HCT116 (cell line): ENCODE measurements around the gene ZNF575. TPM values are rescaled to one million over a fixed set of nuclear protein-coding genes. Genes with fewer than 3 reads are reported as not detected.
A peak's percentile ranks its signal among the peaks of the same experiment; 100 is the strongest.

Experiments used
- ATAC-seq: fragments of 200-7000 bp; cut with Tn5 transposase; 2 replicates; pipeline ENCODE4 v1.9.1; 2020; ENCODE audit warnings: mild to moderate bottlenecking, moderate library complexity
- BruUV-seq: library from RNA; stranded (reverse); fragments of 400-500 nt; replicated peaks from 2 replicates; lab custom pipeline; 2021; lab: Mats Ljungman, UMichigan
- CTCF ChIA-PET: fragments of 300-600 bp; sonication (Branson Sonifier 250); formaldehyde crosslinking; loops from one replicate; lab custom pipeline; 2021; ENCODE audit warnings: antibody characterized with exemption; lab: Charles Lee
- POLR2A ChIA-PET: fragments of 300-600, 350-600 bp; sonication (Branson Sonifier 250); formaldehyde crosslinking; loops from one replicate; lab custom pipeline; 2021; ENCODE audit warnings: antibody characterized with exemption; lab: Charles Lee
- RAD21 ChIA-PET, 2 experiments: fragments of 300-600 bp; sonication (Branson Sonifier 250); formaldehyde crosslinking; loops; one replicate each; lab custom pipeline; 2023; ENCODE audit warnings: low total read pairs in 2 of 2; ENCODE audit not compliant: uncharacterized antibody in 2 of 2, unreplicated experiment in 2 of 2, low non-redundant PET in 1 of 2; lab: Charles Lee
- DNase-seq: peaks from one replicate; pipeline ENCODE4 v3.0.0-alpha.2; 2010; ENCODE audit warnings: low read depth, low spot score
- H2AFZ ChIP-seq: fragments of 200-600 bp; shearing (Covaris generic), sonication (generic); 2 replicates; pipeline ENCODE4 v1.6.1; 2017; ENCODE audit warnings: low read depth, mixed run types, mixed read lengths, antibody characterized with exemption, low read length; ENCODE audit not compliant: poor library complexity, severe bottlenecking
- H3K27ac ChIP-seq: 2 replicates; pipeline ENCODE4 v1.5.1; 2012; ENCODE audit warnings: low read depth, low read length
- H3K27me3 ChIP-seq: fragments of 200-600 bp; sonication (generic); 2 replicates; pipeline ENCODE4 v1.6.1; 2016; ENCODE audit warnings: mixed run types, low read length, mixed read lengths; ENCODE audit not compliant: insufficient read depth
- H3K36me3 ChIP-seq, 2 experiments: fragments of 200-500 bp in 1 of 2; fragments of 200-600 bp in 1 of 2; sonication (Bioruptor generic) in 1 of 2; sonication (generic) in 1 of 2; 2 replicates each; pipeline versions ENCODE4 v1.5.1 to v1.6.1; 2014 to 2016; ENCODE audit warnings: low read length in 2 of 2, inconsistent platforms in 1 of 2, mixed read lengths in 1 of 2, mixed run types in 1 of 2; ENCODE audit not compliant: insufficient read depth in 2 of 2, control insufficient read depth in 1 of 2
- H3K4me1 ChIP-seq, 2 experiments: fragments of 200-600 bp in 1 of 2; sonication (generic) in 1 of 2; 2 replicates each; pipeline versions ENCODE4 v1.5.1 to v1.6.1; 2012 to 2017; ENCODE audit warnings: low read length in 2 of 2, inconsistent platforms in 1 of 2, mild to moderate bottlenecking in 1 of 2, mixed read lengths in 1 of 2, mixed run types in 1 of 2, moderate library complexity in 1 of 2; ENCODE audit not compliant: insufficient read depth in 2 of 2, control insufficient read depth in 1 of 2
- H3K4me2 ChIP-seq: fragments of 200-600 bp; sonication (generic); 2 replicates; pipeline ENCODE4 v1.6.1; 2017; ENCODE audit warnings: mixed run types, low read length, mixed read lengths
- H3K4me3 ChIP-seq, 2 experiments: fragments of 200-600 bp in 1 of 2; sonication (generic) in 1 of 2; replicated peaks in 1 of 2; 2 replicates each; pipeline ENCODE4 v1.5.1; 2011 to 2016; ENCODE audit warnings: low read length in 2 of 2, control low read depth in 1 of 2, low read depth in 1 of 2, mild to moderate bottlenecking in 1 of 2, mixed read lengths in 1 of 2, mixed run types in 1 of 2
- H3K79me2 ChIP-seq: fragments of 200-600 bp; sonication (generic); 2 replicates; pipeline ENCODE4 v1.6.1; 2017; ENCODE audit warnings: mild to moderate bottlenecking, mixed run types, low read length, moderate library complexity, mixed read lengths; ENCODE audit not compliant: insufficient read depth
- H3K9ac ChIP-seq: fragments of 200-600 bp; sonication (generic); 2 replicates; pipeline ENCODE4 v1.6.1; 2016; ENCODE audit warnings: low read length, mixed read lengths
- H3K9me2 ChIP-seq: fragments of 200-600 bp; sonication (generic), shearing (Covaris generic); 2 replicates; pipeline ENCODE4 v1.6.1; 2017; ENCODE audit warnings: mixed run types, mild to moderate bottlenecking, moderate library complexity; ENCODE audit not compliant: insufficient read depth
- H3K9me3 ChIP-seq, 2 experiments: fragments of 200-500 bp in 1 of 2; fragments of 200-600 bp in 1 of 2; sonication (Bioruptor generic) in 1 of 2; sonication (generic) in 1 of 2; 2 replicates each; pipeline ENCODE4 v1.6.1; 2014 to 2017; ENCODE audit warnings: low read length in 2 of 2, mixed read lengths in 2 of 2, inconsistent platforms in 1 of 2, low read depth in 1 of 2, mild to moderate bottlenecking in 1 of 2, mixed run types in 1 of 2, moderate library complexity in 1 of 2; ENCODE audit not compliant: control insufficient read depth in 1 of 2, insufficient read depth in 1 of 2
- H4K20me1 ChIP-seq: fragments of 200-600 bp; sonication (generic), shearing (Covaris generic); 2 replicates; pipeline ENCODE4 v1.6.1; 2017; ENCODE audit warnings: mixed run types, mild to moderate bottlenecking, moderate library complexity; ENCODE audit not compliant: insufficient read depth
- CEBPB ChIP-seq: IDR thresholded peaks from 2 replicates; pipeline ENCODE4 v1.6.1; 2012; ENCODE audit warnings: low read depth
- EGR1 ChIP-seq: IDR thresholded peaks from 2 replicates; pipeline ENCODE4 v1.6.1; 2012; ENCODE audit warnings: low read depth
- ELF1 ChIP-seq: IDR thresholded peaks from 2 replicates; pipeline ENCODE4 v1.6.1; 2012; ENCODE audit warnings: low read depth, borderline replicate concordance
- EZH2 ChIP-seq: fragments of 200-600 bp; sonication (generic); IDR thresholded peaks from 2 replicates; pipeline ENCODE4 v1.6.1; 2017; ENCODE audit warnings: antibody characterized with exemption, mixed run types
- EZH2phosphoT487 ChIP-seq: fragments of 200-600 bp; IDR thresholded peaks from 2 replicates; pipeline ENCODE4 v1.6.1; 2018; ENCODE audit warnings: antibody characterized with exemption, borderline replicate concordance
- FOSL1 ChIP-seq: IDR thresholded peaks from 2 replicates; pipeline ENCODE4 v1.6.1; 2012; ENCODE audit warnings: low read depth
- POLR2A ChIP-seq: IDR thresholded peaks from 2 replicates; pipeline ENCODE4 v1.7.0; 2011; ENCODE audit warnings: borderline replicate concordance; ENCODE audit not compliant: insufficient read depth, insufficient read length; ENCODE audit errors: extremely low read depth
- POLR2AphosphoS5 ChIP-seq: IDR thresholded peaks from 2 replicates; pipeline ENCODE4 v1.6.1; 2011; ENCODE audit warnings: mild to moderate bottlenecking, low read depth, low read length, moderate library complexity
- SP1 ChIP-seq: IDR thresholded peaks from 2 replicates; pipeline ENCODE4 v1.6.1; 2012; ENCODE audit warnings: low read depth
- SRF ChIP-seq: IDR thresholded peaks from 2 replicates; pipeline ENCODE4 v1.6.1; 2012; ENCODE audit warnings: low read depth
- ZFX ChIP-seq: fragments of 450-650 bp; IDR thresholded peaks from 2 replicates; pipeline ENCODE4 v1.6.1; 2017
- ZNF274 ChIP-seq: fragments of 200-500 bp; sonication (Bioruptor generic); IDR thresholded peaks from 2 replicates; pipeline ENCODE4 v1.6.1; 2014; ENCODE audit warnings: mild to moderate bottlenecking, low read depth, low read length, inconsistent platforms
- intact Hi-C: fragments of 100-400 bp; cut with micrococcal nuclease; formaldehyde crosslinking; loops from 2 replicates; pipeline ENCODE4 v1.10.0; 2022
- total RNA-seq: library from RNA; stranded (reverse); gene quantifications from one replicate; pipeline ENCODE4 v1.2.1, GENCODE V29; 2021; ENCODE audit not compliant: unreplicated experiment
- TF ChIP-seq, protein P1 (sequence below), 3 experiments: fragments of 200-600 bp in 1 of 3; sonication (generic) in 1 of 3; IDR thresholded peaks in 2 of 3; conservative IDR thresholded peaks in 1 of 3; 2 replicates each; pipeline ENCODE4 v1.5.1; 2012 to 2017; ENCODE audit warnings: low read depth in 2 of 3, low read length in 2 of 3, antibody characterized with exemption in 1 of 3, borderline replicate concordance in 1 of 3, control low read depth in 1 of 3, mild to moderate bottlenecking in 1 of 3, mixed read lengths in 1 of 3, mixed run types in 1 of 3, moderate library complexity in 1 of 3; ENCODE audit not compliant: insufficient read depth in 1 of 3
- TF ChIP-seq, protein P2 (sequence below): IDR thresholded peaks from 2 replicates; pipeline ENCODE4 v1.6.1; 2012; ENCODE audit warnings: low read depth
- TF ChIP-seq, protein P3 (sequence below): IDR thresholded peaks from 2 replicates; pipeline ENCODE4 v1.6.1; 2012
- TF ChIP-seq, protein P4 (sequence below): IDR thresholded peaks from 2 replicates; pipeline ENCODE4 v1.6.1; 2012
- TF ChIP-seq, protein P5 (sequence below): IDR thresholded peaks from 2 replicates; pipeline ENCODE4 v1.6.1; 2011; ENCODE audit warnings: mild to moderate bottlenecking, low read length, moderate library complexity; ENCODE audit not compliant: insufficient replicate concordance; ENCODE audit errors: extremely low read depth

The ZNF575 gene
- total RNA-seq, 1 experiment from 2014 or later: 1.9 TPM

DNA sequence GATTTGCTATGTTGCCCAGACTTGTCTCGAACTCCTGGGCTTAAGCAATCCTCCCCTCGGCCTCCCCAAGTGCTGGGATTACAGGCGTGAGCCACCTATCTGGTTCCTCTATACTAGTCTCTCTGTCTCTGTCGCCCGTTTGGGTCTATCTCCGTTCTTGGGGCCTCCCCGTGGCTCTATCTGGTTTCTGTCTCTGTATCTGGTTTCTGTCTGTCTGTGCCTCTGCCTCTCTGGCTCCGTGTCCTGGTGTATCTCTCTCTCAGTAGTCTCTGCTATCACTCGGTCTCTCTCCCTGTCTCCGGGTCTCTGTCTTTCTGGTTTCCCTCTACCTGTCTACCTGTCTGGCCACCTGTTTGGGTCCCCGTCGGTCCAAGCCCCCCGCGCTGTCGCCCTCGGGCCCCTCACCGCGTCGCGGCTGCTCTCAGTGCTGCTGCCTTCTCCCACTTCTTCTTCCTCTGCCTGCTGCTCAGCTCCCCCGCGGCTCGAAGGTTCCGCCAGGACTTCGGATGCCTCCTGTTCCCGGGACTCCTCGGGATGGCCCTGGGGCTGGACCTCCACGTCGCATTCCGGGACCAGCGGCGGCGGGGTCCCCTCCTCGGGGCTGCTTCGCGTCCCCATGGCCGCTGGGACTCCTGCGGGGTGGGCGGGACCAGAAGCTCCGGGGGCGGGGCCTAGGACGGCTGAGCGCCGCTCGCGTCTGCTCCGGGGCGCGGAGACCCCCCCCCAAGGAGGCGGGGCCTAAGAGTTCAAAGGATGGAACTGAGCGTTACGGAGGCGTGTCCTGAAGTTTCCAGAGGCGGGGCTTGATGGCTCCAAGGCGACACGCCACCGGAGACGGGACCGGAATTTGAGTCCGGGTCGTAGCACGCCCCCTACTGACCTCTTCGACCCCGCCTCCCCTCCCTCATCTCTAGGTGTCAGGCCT is 29.2 kb upstream of the ZNF575 start:
- H4K20me1 ChIP-seq: no peaks in the 10 kb centered on the region
- H2AFZ ChIP-seq: peak overlapping the region; percentile 68
- peak overlapping the region; percentile 64 for H3K27ac ChIP-seq
- ChIA-PET RAD21 (interaction anchor here (0.5 to 1.3 kb wide), 5 partner anchors 11 to 57 kb away, joined by 3 to 4 read pairs (median 3); no protein-coding TSS in a partner anchor), POLR2A (interaction anchor here (0.7 to 1.0 kb wide), 5 partner anchors 14 to 93 kb away, joined by 3 to 4 read pairs (median 3); partner anchors contain the start of genes IRGQ and ZNF576), CTCF (interaction anchor here (1.0 to 2.8 kb wide), 3 partner anchors 16 to 56 kb away, joined by 4 to 20 read pairs (median 6); no protein-coding TSS in a partner anchor)
- peaks cover 4 to 5% of the 10 kb centered on the region in 2 experiments; a peak in 2 of 4 replicates for H3K36me3 ChIP-seq
- peak overlapping the region; percentile 100 for H3K4me2 ChIP-seq
- peak; percentile 95 for ATAC-seq
- DNase-seq: peak; percentile 83
- H3K79me2 ChIP-seq: no peaks in the 10 kb centered on the region
- peaks cover 9 to 20% of the 10 kb centered on the region in 2 experiments; a peak in 3 of 4 replicates for H3K4me1 ChIP-seq
- H3K9ac ChIP-seq: peak overlapping the region; percentile 83
- H3K4me3 ChIP-seq: peak overlapping the region; percentile 84 to 87
- H3K9me3 ChIP-seq: no peaks in the 10 kb centered on the region
- no peaks in the 10 kb centered on the region for H3K27me3 ChIP-seq
- intact Hi-C loops: no loop called here
- BruUV-seq: no TSS peak
- H3K9me2 ChIP-seq: no peaks in the 10 kb centered on the region
- TF ChIP-seq SP1 (peak; percentile 36; the same call in 1 of the 2 replicates), CEBPB (no peak), FOSL1 (no peak), EZH2 (no peak), POLR2AphosphoS5 (peak; percentile 72), ELF1 (no peak), ZNF274 (no peak), EGR1 (no peak; the same call in 1 of the 2 replicates), EZH2phosphoT487 (no peak), ZFX (no peak), POLR2A (peak; percentile 43), SRF (no peak)
- TF ChIP-seq, protein P1, sequence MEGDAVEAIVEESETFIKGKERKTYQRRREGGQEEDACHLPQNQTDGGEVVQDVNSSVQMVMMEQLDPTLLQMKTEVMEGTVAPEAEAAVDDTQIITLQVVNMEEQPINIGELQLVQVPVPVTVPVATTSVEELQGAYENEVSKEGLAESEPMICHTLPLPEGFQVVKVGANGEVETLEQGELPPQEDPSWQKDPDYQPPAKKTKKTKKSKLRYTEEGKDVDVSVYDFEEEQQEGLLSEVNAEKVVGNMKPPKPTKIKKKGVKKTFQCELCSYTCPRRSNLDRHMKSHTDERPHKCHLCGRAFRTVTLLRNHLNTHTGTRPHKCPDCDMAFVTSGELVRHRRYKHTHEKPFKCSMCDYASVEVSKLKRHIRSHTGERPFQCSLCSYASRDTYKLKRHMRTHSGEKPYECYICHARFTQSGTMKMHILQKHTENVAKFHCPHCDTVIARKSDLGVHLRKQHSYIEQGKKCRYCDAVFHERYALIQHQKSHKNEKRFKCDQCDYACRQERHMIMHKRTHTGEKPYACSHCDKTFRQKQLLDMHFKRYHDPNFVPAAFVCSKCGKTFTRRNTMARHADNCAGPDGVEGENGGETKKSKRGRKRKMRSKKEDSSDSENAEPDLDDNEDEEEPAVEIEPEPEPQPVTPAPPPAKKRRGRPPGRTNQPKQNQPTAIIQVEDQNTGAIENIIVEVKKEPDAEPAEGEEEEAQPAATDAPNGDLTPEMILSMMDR (IDR thresholded peaks at IDR 0.05 in 2 of 3, conservative IDR thresholded peaks at IDR 0.05 in 1 of 3; ENCODE audit: borderline replicate concordance in 1 of 3, insufficient read depth in 1 of 3, low read depth in 2 of 3, low read length in 2 of 3): 0 out of 6 replicates have a peak, but pooled peaks of 1 of the 3 experiments have one; percentile 7
- TF ChIP-seq, protein P2, sequence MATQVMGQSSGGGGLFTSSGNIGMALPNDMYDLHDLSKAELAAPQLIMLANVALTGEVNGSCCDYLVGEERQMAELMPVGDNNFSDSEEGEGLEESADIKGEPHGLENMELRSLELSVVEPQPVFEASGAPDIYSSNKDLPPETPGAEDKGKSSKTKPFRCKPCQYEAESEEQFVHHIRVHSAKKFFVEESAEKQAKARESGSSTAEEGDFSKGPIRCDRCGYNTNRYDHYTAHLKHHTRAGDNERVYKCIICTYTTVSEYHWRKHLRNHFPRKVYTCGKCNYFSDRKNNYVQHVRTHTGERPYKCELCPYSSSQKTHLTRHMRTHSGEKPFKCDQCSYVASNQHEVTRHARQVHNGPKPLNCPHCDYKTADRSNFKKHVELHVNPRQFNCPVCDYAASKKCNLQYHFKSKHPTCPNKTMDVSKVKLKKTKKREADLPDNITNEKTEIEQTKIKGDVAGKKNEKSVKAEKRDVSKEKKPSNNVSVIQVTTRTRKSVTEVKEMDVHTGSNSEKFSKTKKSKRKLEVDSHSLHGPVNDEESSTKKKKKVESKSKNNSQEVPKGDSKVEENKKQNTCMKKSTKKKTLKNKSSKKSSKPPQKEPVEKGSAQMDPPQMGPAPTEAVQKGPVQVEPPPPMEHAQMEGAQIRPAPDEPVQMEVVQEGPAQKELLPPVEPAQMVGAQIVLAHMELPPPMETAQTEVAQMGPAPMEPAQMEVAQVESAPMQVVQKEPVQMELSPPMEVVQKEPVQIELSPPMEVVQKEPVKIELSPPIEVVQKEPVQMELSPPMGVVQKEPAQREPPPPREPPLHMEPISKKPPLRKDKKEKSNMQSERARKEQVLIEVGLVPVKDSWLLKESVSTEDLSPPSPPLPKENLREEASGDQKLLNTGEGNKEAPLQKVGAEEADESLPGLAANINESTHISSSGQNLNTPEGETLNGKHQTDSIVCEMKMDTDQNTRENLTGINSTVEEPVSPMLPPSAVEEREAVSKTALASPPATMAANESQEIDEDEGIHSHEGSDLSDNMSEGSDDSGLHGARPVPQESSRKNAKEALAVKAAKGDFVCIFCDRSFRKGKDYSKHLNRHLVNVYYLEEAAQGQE: no peak
- TF ChIP-seq, protein P3, sequence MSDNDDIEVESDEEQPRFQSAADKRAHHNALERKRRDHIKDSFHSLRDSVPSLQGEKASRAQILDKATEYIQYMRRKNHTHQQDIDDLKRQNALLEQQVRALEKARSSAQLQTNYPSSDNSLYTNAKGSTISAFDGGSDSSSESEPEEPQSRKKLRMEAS: no peak; the same call in 1 of the 2 replicates
- TF ChIP-seq, protein P4, sequence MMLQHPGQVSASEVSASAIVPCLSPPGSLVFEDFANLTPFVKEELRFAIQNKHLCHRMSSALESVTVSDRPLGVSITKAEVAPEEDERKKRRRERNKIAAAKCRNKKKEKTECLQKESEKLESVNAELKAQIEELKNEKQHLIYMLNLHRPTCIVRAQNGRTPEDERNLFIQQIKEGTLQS: no peak
- TF ChIP-seq, protein P5, sequence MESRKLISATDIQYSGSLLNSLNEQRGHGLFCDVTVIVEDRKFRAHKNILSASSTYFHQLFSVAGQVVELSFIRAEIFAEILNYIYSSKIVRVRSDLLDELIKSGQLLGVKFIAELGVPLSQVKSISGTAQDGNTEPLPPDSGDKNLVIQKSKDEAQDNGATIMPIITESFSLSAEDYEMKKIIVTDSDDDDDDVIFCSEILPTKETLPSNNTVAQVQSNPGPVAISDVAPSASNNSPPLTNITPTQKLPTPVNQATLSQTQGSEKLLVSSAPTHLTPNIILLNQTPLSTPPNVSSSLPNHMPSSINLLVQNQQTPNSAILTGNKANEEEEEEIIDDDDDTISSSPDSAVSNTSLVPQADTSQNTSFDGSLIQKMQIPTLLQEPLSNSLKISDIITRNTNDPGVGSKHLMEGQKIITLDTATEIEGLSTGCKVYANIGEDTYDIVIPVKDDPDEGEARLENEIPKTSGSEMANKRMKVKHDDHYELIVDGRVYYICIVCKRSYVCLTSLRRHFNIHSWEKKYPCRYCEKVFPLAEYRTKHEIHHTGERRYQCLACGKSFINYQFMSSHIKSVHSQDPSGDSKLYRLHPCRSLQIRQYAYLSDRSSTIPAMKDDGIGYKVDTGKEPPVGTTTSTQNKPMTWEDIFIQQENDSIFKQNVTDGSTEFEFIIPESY: no peak
